Hepatocyte (in vitro differentiated cells): Measurements from ENCODE around the gene MAPK1.

Experiments used
- EZH2 ChIP-seq: fragments of 200-600 bp; sonication (generic); IDR thresholded peaks from 2 replicates; pipeline ENCODE4 v1.6.1; 2016; ENCODE audit warnings: antibody characterized with exemption, mild to moderate bottlenecking, borderline replicate concordance
- EZH2phosphoT487 ChIP-seq: fragments of 200-600 bp; sonication (generic); IDR thresholded peaks from one replicate; pipeline ENCODE4 v1.6.1; 2018; ENCODE audit warnings: antibody characterized with exemption, mild to moderate bottlenecking, low read depth, moderate library complexity; ENCODE audit not compliant: unreplicated experiment, severe bottlenecking
- TF ChIP-seq, protein P1 (sequence below): fragments of 200-600 bp; sonication (generic); IDR thresholded peaks from 2 replicates; pipeline ENCODE4 v1.5.1; 2016; ENCODE audit warnings: antibody characterized with exemption, mild to moderate bottlenecking; ENCODE audit not compliant: poor library complexity

DNA sequence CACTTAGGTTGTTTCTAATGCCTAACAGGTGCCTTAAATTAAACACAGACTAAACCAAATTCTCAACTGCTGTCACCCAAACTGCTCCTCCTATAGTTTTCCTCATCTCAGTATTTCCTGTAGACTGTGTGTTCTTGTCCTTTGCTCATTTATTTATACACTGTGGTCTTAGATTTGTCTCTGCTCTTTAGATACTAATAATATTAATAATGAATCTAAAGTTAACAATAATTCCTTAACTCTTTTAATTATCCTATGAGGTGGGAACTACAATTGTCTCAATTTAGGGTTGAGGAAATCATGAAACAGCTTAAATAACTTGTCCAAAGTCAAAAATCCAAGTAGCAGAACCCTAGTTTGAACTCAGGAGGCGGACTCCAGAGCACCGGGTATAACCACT, 88.0 kb downstream of the MAPK1 start:
- TF ChIP-seq, protein P1, sequence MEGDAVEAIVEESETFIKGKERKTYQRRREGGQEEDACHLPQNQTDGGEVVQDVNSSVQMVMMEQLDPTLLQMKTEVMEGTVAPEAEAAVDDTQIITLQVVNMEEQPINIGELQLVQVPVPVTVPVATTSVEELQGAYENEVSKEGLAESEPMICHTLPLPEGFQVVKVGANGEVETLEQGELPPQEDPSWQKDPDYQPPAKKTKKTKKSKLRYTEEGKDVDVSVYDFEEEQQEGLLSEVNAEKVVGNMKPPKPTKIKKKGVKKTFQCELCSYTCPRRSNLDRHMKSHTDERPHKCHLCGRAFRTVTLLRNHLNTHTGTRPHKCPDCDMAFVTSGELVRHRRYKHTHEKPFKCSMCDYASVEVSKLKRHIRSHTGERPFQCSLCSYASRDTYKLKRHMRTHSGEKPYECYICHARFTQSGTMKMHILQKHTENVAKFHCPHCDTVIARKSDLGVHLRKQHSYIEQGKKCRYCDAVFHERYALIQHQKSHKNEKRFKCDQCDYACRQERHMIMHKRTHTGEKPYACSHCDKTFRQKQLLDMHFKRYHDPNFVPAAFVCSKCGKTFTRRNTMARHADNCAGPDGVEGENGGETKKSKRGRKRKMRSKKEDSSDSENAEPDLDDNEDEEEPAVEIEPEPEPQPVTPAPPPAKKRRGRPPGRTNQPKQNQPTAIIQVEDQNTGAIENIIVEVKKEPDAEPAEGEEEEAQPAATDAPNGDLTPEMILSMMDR, result no peak
- TF ChIP-seq EZH2phosphoT487, result no peak
- no peak for TF ChIP-seq EZH2
